Panc1 (cell line): Measurements from ENCODE around the gene LYRM1. TPM values are rescaled to one million over a fixed set of nuclear protein-coding genes. Genes with fewer than 3 reads are reported as not detected.
"Not testable (repeated sequence)": the region's sequence is repeated elsewhere in the genome, so short reads cannot be mapped to it uniquely, and the experiment has no call there.

ENCODE experiments used
- ATAC-seq: fragments of 200-7000 bp; cut with Tn5 transposase; 2 replicates; pipeline ENCODE4 v1.9.1; 2020; ENCODE audit warnings: mild to moderate bottlenecking, moderate library complexity
- BruUV-seq: library from RNA; stranded (reverse); fragments of 400-500 nt; replicated peaks from 2 replicates; lab custom pipeline; 2021; lab: Mats Ljungman, UMichigan
- CTCF ChIA-PET: fragments of 300-600 bp; sonication (Branson Sonifier 250); formaldehyde crosslinking; loops from one replicate; lab custom pipeline; 2022; ENCODE audit warnings: antibody characterized with exemption; lab: Charles Lee
- POLR2A ChIA-PET: fragments of 300-600 bp; sonication (Branson Sonifier 250); formaldehyde crosslinking; loops from one replicate; lab custom pipeline; 2022; ENCODE audit warnings: antibody characterized with exemption; lab: Charles Lee
- DNase-seq: peaks from one replicate; pipeline ENCODE4 v3.0.0-alpha.2; 2010; ENCODE audit warnings: low read depth, low spot score
- H3K27ac ChIP-seq: 2 replicates; pipeline ENCODE4 v1.5.1; 2011; ENCODE audit warnings: mild to moderate bottlenecking, low read length, inconsistent platforms
- H3K27me3 ChIP-seq: fragments of 200-500 bp; sonication (Bioruptor generic); 2 replicates; pipeline ENCODE4 v1.6.0; 2014; ENCODE audit warnings: low read length, inconsistent platforms; ENCODE audit not compliant: control insufficient read depth, insufficient read depth
- H3K36me3 ChIP-seq: fragments of 200-500 bp; sonication (Bioruptor generic); 2 replicates; pipeline ENCODE4 v1.5.1; 2014; ENCODE audit warnings: inconsistent platforms, mild to moderate bottlenecking, low read length, moderate library complexity; ENCODE audit not compliant: control insufficient read depth, insufficient read depth
- H3K4me1 ChIP-seq: 2 replicates; pipeline ENCODE4 v1.5.1; 2011; ENCODE audit warnings: inconsistent platforms, mild to moderate bottlenecking, low read length, moderate library complexity; ENCODE audit not compliant: control insufficient read depth, insufficient read depth
- H3K4me3 ChIP-seq, 2 experiments: 2 replicates each; pipeline ENCODE4 v1.5.1; 2011 to 2012; ENCODE audit warnings: low read depth in 2 of 2, low read length in 2 of 2, mild to moderate bottlenecking in 2 of 2, inconsistent platforms in 1 of 2, moderate library complexity in 1 of 2
- H3K9me3 ChIP-seq: fragments of 200-500 bp; sonication (Bioruptor generic); 2 replicates; pipeline ENCODE4 v1.5.1; 2014; ENCODE audit warnings: low read depth, mild to moderate bottlenecking, inconsistent platforms, low read length, moderate library complexity; ENCODE audit not compliant: control insufficient read depth, insufficient read depth
- CTCF ChIP-seq: fragments of 450-650 bp; IDR thresholded peaks from 2 replicates; pipeline ENCODE4 v1.5.1; 2017; ENCODE audit warnings: mild to moderate bottlenecking
- POLR2AphosphoS5 ChIP-seq: IDR thresholded peaks from 2 replicates; pipeline ENCODE4 v1.6.1; 2012; ENCODE audit warnings: mild to moderate bottlenecking, low read depth, low read length, moderate library complexity
- REST ChIP-seq, 2 experiments: IDR thresholded peaks; 2 replicates each; pipeline ENCODE4 v1.6.1; 2011 to 2012; ENCODE audit warnings: low read depth in 2 of 2, control low read depth in 1 of 2, low read length in 1 of 2, mild to moderate bottlenecking in 1 of 2, moderate library complexity in 1 of 2; ENCODE audit not compliant: insufficient read depth in 1 of 2
- SIN3A ChIP-seq: IDR thresholded peaks from 2 replicates; pipeline ENCODE4 v1.6.1; 2012; ENCODE audit warnings: low read depth, mild to moderate bottlenecking, low read length, moderate library complexity, borderline replicate concordance; ENCODE audit not compliant: insufficient read depth
- TCF7L2 ChIP-seq: IDR thresholded peaks from 2 replicates; pipeline ENCODE4 v1.6.1; 2011; ENCODE audit warnings: mild to moderate bottlenecking, low read depth, low read length, inconsistent platforms
- in situ Hi-C: cut with HindIII; loops from 2 replicates; pipeline ENCODE4 v1.10.0; 2016; ENCODE audit warnings: low sequenced_read_pairs, low pct_unique_long_range_greater_than_20kb
- intact Hi-C: fragments of 100-400 bp; cut with micrococcal nuclease; formaldehyde crosslinking; loops from one replicate; pipeline ENCODE4 v1.10.0; 2022; ENCODE audit not compliant: unreplicated experiment
- total RNA-seq: library from RNA; stranded (reverse); gene quantifications from one replicate; pipeline ENCODE4 v1.2.1, GENCODE V29; 2021; ENCODE audit not compliant: unreplicated experiment

LYRM1 gene
- total RNA-seq, 1 experiment from 2014 or later, result 30.7 TPM

GRCh38 chr16:20944861-20945574 is 44.4 kb downstream of the LYRM1 start:
- POLR2A ChIA-PET, result no interaction called here

GRCh38 chr16:20945575-20945875 is 45.0 kb downstream of the LYRM1 start:
- H3K4me3 ChIP-seq, H3K4me1 ChIP-seq, H3K9me3 ChIP-seq, BruUV-seq, DNase-seq, in situ Hi-C loops, H3K27ac ChIP-seq, H3K36me3 ChIP-seq, ATAC-seq, POLR2A ChIA-PET, H3K27me3 ChIP-seq, CTCF ChIA-PET, intact Hi-C loops: not testable (repeated sequence)

More at GRCh38 chr16:20944861-20945574, 44.4 kb downstream of the LYRM1 start:
- DNase-seq (peak; percentile 10), ATAC-seq (no peak)
- Histone ChIP-seq H3K27ac (no peak overlapping the region), H3K4me1 (no peaks in the 10 kb centered on the region), H3K4me3 (no peak overlapping the region), H3K9me3 (no peaks in the 10 kb centered on the region), H3K36me3 (no peaks in the 10 kb centered on the region), H3K27me3 (no peaks in the 10 kb centered on the region)
- CTCF ChIA-PET, result no interaction called here
- no peak for TF ChIP-seq REST (IDR thresholded peaks at IDR 0.05; ENCODE audit: insufficient read depth in 1 of 2, low read depth in 2 of 2, low read length in 1 of 2)
- TF ChIP-seq CTCF, result no peak
- no peak for TF ChIP-seq SIN3A
- TF ChIP-seq TCF7L2, result no peak
- TF ChIP-seq POLR2AphosphoS5, result no peak
- intact Hi-C loops (no loop called here), in situ Hi-C loops (no loop called here)
- no TSS peak for BruUV-seq

GRCh38 chr16:20946015-20946629 is 45.6 kb downstream of the LYRM1 start:
- ATAC-seq (no peak), DNase-seq (no peak)
- in situ Hi-C loops, result no loop called here
- Histone ChIP-seq H3K36me3 (no peaks in the 10 kb centered on the region), H3K9me3 (no peaks in the 10 kb centered on the region), H3K27ac (no peak overlapping the region), H3K4me1 (no peaks in the 10 kb centered on the region), H3K4me3 (no peak overlapping the region), H3K27me3 (no peaks in the 10 kb centered on the region; the same call in 1 of the 2 replicates)
- POLR2A ChIA-PET, result no interaction called here
- CTCF ChIA-PET, result no interaction called here
- TF ChIP-seq TCF7L2 (no peak), SIN3A (no peak), REST (IDR thresholded peaks at IDR 0.05; ENCODE audit: insufficient read depth in 1 of 2, low read depth in 2 of 2, low read length in 1 of 2) (no peak), CTCF (no peak), POLR2AphosphoS5 (no peak)
- BruUV-seq, result no TSS peak
- intact Hi-C loops, result no loop called here
